ENCODE measurements around the gene ZNF488. TPM values are rescaled to one million over a fixed set of nuclear protein-coding genes. Genes with fewer than 3 reads are reported as not detected.

ZNF488 gene
- total RNA-seq, 4 donors from 2014 or later, result 0.24 to 0.56 (median 0.40) TPM; not detected in 1

- no peak for DNase-seq
These were observed 35.9 kb downstream of the ZNF488 start, which contains the start of gene RBP3 for GRCh38 chr10:47348138-47348651. Gene RBP3, plus strand, starts transcription at chr10:47348363. Its CDS starts 122 bp downstream, at chr10:47348485.

GRCh38 chr10:47347303-47347675 is 36.8 kb downstream of the ZNF488 start:
- no peak for TF ChIP-seq POLR2A (IDR thresholded peaks at IDR 0.05)
- no peak for TF ChIP-seq CTCF (IDR thresholded peaks at IDR 0.05)
- no peak overlapping the region for H3K4me3 ChIP-seq (replicated peaks in 1 of 3)
- 76 to 78% methylated on average over 4 of the region's 4 CpGs for WGBS, 2 donors
- H3K27me3 ChIP-seq, result no peaks in the 10 kb centered on the region
- H3K9me3 ChIP-seq, result no peaks in the 10 kb centered on the region
- H3K4me1 ChIP-seq, result no peaks in the 10 kb centered on the region
- intact Hi-C loops (cut with DNase I), result no loop called here
- H3K36me3 ChIP-seq, result no peaks in the 10 kb centered on the region
- no peak overlapping the region for H3K27ac ChIP-seq
- no peak for DNase-seq

More at GRCh38 chr10:47348138-47348651, 35.9 kb downstream of the ZNF488 start, which contains the start of gene RBP3:
- no peaks in the 10 kb centered on the region for H3K9me3 ChIP-seq
- no peaks in the 10 kb centered on the region for H3K4me1 ChIP-seq
- H3K36me3 ChIP-seq, result no peaks in the 10 kb centered on the region
- intact Hi-C loops (cut with DNase I), result no loop called here
- no peaks in the 10 kb centered on the region for H3K27me3 ChIP-seq
- TF ChIP-seq CTCF (IDR thresholded peaks at IDR 0.05), result no peak
- TF ChIP-seq POLR2A (IDR thresholded peaks at IDR 0.05), result no peak
- WGBS, 2 donors, result 80 to 94% methylated on average over 3 to 5 of the region's 5 CpGs
- H3K27ac ChIP-seq, result no peak within 1 kb of the TSS
- no peak within 1 kb of the TSS for H3K4me3 ChIP-seq (replicated peaks in 1 of 3)

- H3K9me3 ChIP-seq, result no peaks in the 10 kb centered on the region
- no peaks in the 10 kb centered on the region for H3K27me3 ChIP-seq
- H3K27ac ChIP-seq, result no peak overlapping the region
- TF ChIP-seq CTCF (IDR thresholded peaks at IDR 0.05), result no peak
- TF ChIP-seq POLR2A (IDR thresholded peaks at IDR 0.05), result no peak
- WGBS, 2 donors, result 77 to 80% methylated on average over 13 of the region's 13 CpGs
- H3K4me1 ChIP-seq, result no peaks in the 10 kb centered on the region
- intact Hi-C loops (cut with DNase I), result no loop called here
- no peak overlapping the region for H3K4me3 ChIP-seq (replicated peaks in 1 of 3)
- DNase-seq, result no peak
- H3K36me3 ChIP-seq, result no peaks in the 10 kb centered on the region
These were observed 37.4 kb downstream of the ZNF488 start for GRCh38 chr10:47346581-47347302.

- H3K27ac ChIP-seq, result no peak overlapping the region
- no peaks in the 10 kb centered on the region for H3K9me3 ChIP-seq
- no peaks in the 10 kb centered on the region for H3K36me3 ChIP-seq
- 86 to 90% methylated on average over 13 of the region's 13 CpGs for WGBS, 2 donors
- H3K27me3 ChIP-seq, result no peaks in the 10 kb centered on the region
- no peak for TF ChIP-seq POLR2A (IDR thresholded peaks at IDR 0.05)
- no peak for TF ChIP-seq CTCF (IDR thresholded peaks at IDR 0.05)
- DNase-seq, result no peak
- H3K4me3 ChIP-seq (replicated peaks in 1 of 3), result no peak overlapping the region
- no peaks in the 10 kb centered on the region for H3K4me1 ChIP-seq
- intact Hi-C loops (cut with DNase I), result no loop called here
These were observed 38.9 kb downstream of the ZNF488 start for GRCh38 chr10:47344996-47345870.
